ENCODE results near the gene PDE4D.

DNA sequence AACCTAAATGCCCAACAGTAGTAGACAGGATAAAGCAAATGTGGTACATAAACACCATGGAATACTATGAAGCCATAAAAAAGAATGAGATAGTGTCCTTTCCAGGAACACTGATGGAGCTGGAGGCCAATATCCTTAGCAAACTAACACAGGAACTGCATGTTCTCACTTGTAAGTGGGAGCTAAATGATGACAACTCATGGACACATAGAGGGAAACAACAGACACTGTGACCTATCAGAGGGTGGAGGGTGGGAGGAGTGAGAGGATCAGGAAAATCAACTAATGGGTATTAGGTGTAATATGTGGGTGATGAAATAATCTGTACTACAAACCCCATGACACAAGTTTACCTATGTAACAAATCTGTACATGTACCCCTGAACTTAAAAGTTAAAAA lies 805.0 kb downstream of the PDE4D start:
- no peak for TF ChIP-seq CTCF (IDR thresholded peaks at IDR 0.05)
- no peak for TF ChIP-seq POLR2A (IDR thresholded peaks at IDR 0.05)

All from heart left ventricle (tissue), 13 donors.